GM12878 (cell line): Measurements from ENCODE around the gene CCDC97. TPM values are rescaled to one million over a fixed set of nuclear protein-coding genes. Genes with fewer than 3 reads are reported as not detected.

Experiments
- ATAC-seq: fragments of 200-7000 bp; cut with Tn5 transposase; 3 replicates; pipeline ENCODE4 v1.9.1; 2020; ENCODE audit warnings: mild to moderate bottlenecking, moderate library complexity
- BruUV-seq: library from RNA; stranded (reverse); fragments of 400-500 nt; replicated peaks from 2 replicates; lab custom pipeline; 2021; lab: Mats Ljungman, UMichigan
- CTCF ChIA-PET: fragments of 300-600 bp; sonication (Branson Sonifier 250); formaldehyde crosslinking; extraction: SDS; loops from one replicate; lab custom pipeline; 2021; ENCODE audit warnings: inconsistent platforms; lab: Yijun Ruan, JAX
- POLR2A ChIA-PET: fragments of 350-600 bp; formaldehyde crosslinking; extraction: SDS; loops from one replicate; lab custom pipeline; 2021; ENCODE audit warnings: inconsistent platforms; lab: Charles Lee
- RAD21 ChIA-PET: fragments of 300-600 bp; sonication (Branson Sonifier 250); formaldehyde crosslinking; loops from one replicate; lab custom pipeline; 2023; ENCODE audit warnings: antibody characterized with exemption; ENCODE audit not compliant: unreplicated experiment; lab: Charles Lee
- SMC1A ChIA-PET: fragments of 300-600 bp; sonication (Branson Sonifier 250); formaldehyde crosslinking; loops from one replicate; lab custom pipeline; 2023; ENCODE audit not compliant: unreplicated experiment, uncharacterized antibody; lab: Charles Lee
- DNase-seq: peaks from one replicate; pipeline ENCODE4 v3.0.0-alpha.2; 2011; ENCODE audit warnings: low read depth, low spot score
- FAIRE-seq: peaks from 3 replicates; lab custom pipeline; 2011; peaks lifted over from hg19 to GRCh38; lab: Jason Lieb, UNC
- H2AFZ ChIP-seq: 2 replicates; pipeline ENCODE4 v1.6.0; 2011; ENCODE audit warnings: low read depth, low read length, control low read depth; ENCODE audit not compliant: control insufficient read depth
- H3K27ac ChIP-seq: 2 replicates; pipeline ENCODE4 v1.5.1; 2011; ENCODE audit warnings: control low read depth; ENCODE audit not compliant: control insufficient read depth, insufficient read depth
- H3K27me3 ChIP-seq, 2 experiments: replicated peaks in 1 of 2; 2 replicates each; pipeline versions ENCODE4 v1.6.0 to v1.6.1; 2011; ENCODE audit warnings: low read length in 1 of 2; ENCODE audit not compliant: control insufficient read depth in 2 of 2, insufficient read depth in 2 of 2
- H3K36me3 ChIP-seq, 2 experiments: 2 replicates each; pipeline ENCODE4 v1.5.1; 2011; ENCODE audit warnings: low read length in 1 of 2; ENCODE audit not compliant: control insufficient read depth in 2 of 2, insufficient read depth in 2 of 2
- H3K4me1 ChIP-seq: 2 replicates; pipeline ENCODE4 v1.6.1; 2011; ENCODE audit warnings: mild to moderate bottlenecking, low read length, moderate library complexity, mixed read lengths; ENCODE audit not compliant: control insufficient read depth, insufficient read depth
- H3K4me2 ChIP-seq: 2 replicates; pipeline ENCODE4 v1.6.0; 2011; ENCODE audit warnings: control low read depth; ENCODE audit not compliant: control insufficient read depth, insufficient read depth
- H3K4me3 ChIP-seq: fragments of 200-600 bp; sonication (generic); 2 replicates; pipeline ENCODE4 v1.5.1; 2016
- H3K79me2 ChIP-seq: 2 replicates; pipeline ENCODE4 v1.6.0; 2011; ENCODE audit warnings: low read length; ENCODE audit not compliant: control insufficient read depth, insufficient read depth
- H3K9ac ChIP-seq: 2 replicates; pipeline ENCODE4 v1.8.0; 2011; ENCODE audit warnings: low read length, control low read depth, mixed read lengths; ENCODE audit not compliant: control insufficient read depth, insufficient read depth
- H3K9me3 ChIP-seq: replicated peaks from 3 replicates; pipeline ENCODE4 v1.5.1; 2011; ENCODE audit warnings: mild to moderate bottlenecking, low read length; ENCODE audit not compliant: control insufficient read depth, insufficient read depth
- H4K20me1 ChIP-seq: 2 replicates; pipeline ENCODE4 v1.6.0; 2011; ENCODE audit not compliant: control insufficient read depth, insufficient read depth
- BCL3 ChIP-seq: IDR thresholded peaks from 2 replicates; pipeline ENCODE4 v1.6.1; 2011; ENCODE audit warnings: borderline replicate concordance, low read depth, mild to moderate bottlenecking, moderate library complexity, low read length; ENCODE audit not compliant: insufficient read depth, poor library complexity, severe bottlenecking
- BMI1 ChIP-seq: fragments of 450-650 bp; IDR thresholded peaks from 2 replicates; pipeline ENCODE4 v1.6.1; 2016; ENCODE audit warnings: mild to moderate bottlenecking, moderate library complexity, borderline replicate concordance
- CEBPB ChIP-seq, 2 experiments: fragments of 150-350 bp in 1 of 2; IDR thresholded peaks; 2 replicates each; pipeline ENCODE4 v1.6.1; 2012 to 2014; ENCODE audit warnings: low read depth in 2 of 2, low read length in 2 of 2, borderline replicate concordance in 1 of 2, inconsistent platforms in 1 of 2
- CHD2 ChIP-seq: IDR thresholded peaks from 2 replicates; pipeline ENCODE4 v1.6.1; 2011; ENCODE audit warnings: low read depth, low read length, improper control_type of control experiment, borderline replicate concordance
- CREB1 ChIP-seq: IDR thresholded peaks from 2 replicates; pipeline ENCODE4 v1.6.1; 2012; ENCODE audit warnings: low read depth, mild to moderate bottlenecking, inconsistent platforms
- ESRRA ChIP-seq: IDR thresholded peaks from 2 replicates; pipeline ENCODE4 v1.6.1; 2012; ENCODE audit warnings: mild to moderate bottlenecking, low read length, improper control_type of control experiment
- ETV6 ChIP-seq, 2 experiments: fragments of 450-650 bp in 1 of 2; IDR thresholded peaks in 1 of 2; conservative IDR thresholded peaks in 1 of 2; 2 replicates each; pipeline ENCODE4 v1.6.1; 2014; ENCODE audit warnings: antibody characterized with exemption in 1 of 2, borderline replicate concordance in 1 of 2, low read depth in 1 of 2, mild to moderate bottlenecking in 1 of 2, moderate library complexity in 1 of 2
- HDGF ChIP-seq: fragments of 450-650 bp; IDR thresholded peaks from 2 replicates; pipeline ENCODE4 v1.6.1; 2016; ENCODE audit warnings: antibody characterized with exemption
- HSF1 ChIP-seq: fragments of 150-350 bp; IDR thresholded peaks from 2 replicates; pipeline ENCODE4 v1.6.1; 2014; ENCODE audit warnings: mild to moderate bottlenecking, low read depth, low read length
- MYB ChIP-seq: fragments of 150-350 bp; IDR thresholded peaks from 2 replicates; pipeline ENCODE4 v1.6.1; 2014; ENCODE audit warnings: mild to moderate bottlenecking, low read depth, low read length, borderline replicate concordance
- PML ChIP-seq: IDR thresholded peaks from 2 replicates; pipeline ENCODE4 v1.6.1; 2012; ENCODE audit warnings: low read length, inconsistent platforms
- ZNF622 ChIP-seq: fragments of 450-650 bp; IDR thresholded peaks from 2 replicates; pipeline ENCODE4 v1.6.1; 2017; ENCODE audit warnings: mild to moderate bottlenecking, inconsistent platforms
- WGBS: methylation state at CpG from one replicate; pipeline ENCODE4 v1.1.6; 2016; ENCODE audit warnings: low lambda C conversion rate; ENCODE audit not compliant: insufficient replicate concordance, insufficient coverage; ENCODE audit errors: missing lambda C conversion rate; 5-methylcytosine and 5-hydroxymethylcytosine counted together
- in situ Hi-C: fragments of 300-500 bp; cut with MboI; formaldehyde crosslinking; loops from 9 replicates; pipeline ENCODE4 v1.14.3; 2018; ENCODE audit warnings: mixed read lengths
- intact Hi-C: fragments of 100-400 bp; cut with micrococcal nuclease; formaldehyde crosslinking; loops from one replicate; pipeline ENCODE4 v1.14.2; 2022; ENCODE audit not compliant: unreplicated experiment
- polyA plus RNA-seq, 11 experiments: library from polyadenylated mRNA; depleted of rRNA in 4 of 11; unstranded in 6 of 11; stranded (reverse) in 5 of 11; fragments of >200 nt; fragmentation: Nextera tagmentation in 4 of 11; fragmentation: Illumina TruSeq in 1 of 11; extraction: Ambion mirVana in 4 of 11; extraction: Trizol in 1 of 11; gene quantifications; 1 replicate in 1 of 11; 2 replicates in 10 of 11; pipeline versions ENCODE4 v1.2.1 to v1.2.3, GENCODE V29; 2011 to 2016; ENCODE audit warnings: inconsistent platforms in 2 of 11, missing spikeins in 2 of 11, low read depth in 1 of 11
- total RNA-seq, 4 experiments: library from RNA; depleted of rRNA in 3 of 4; stranded (reverse); fragments of >200 nt in 3 of 4; fragmentation: Illumina TruSeq in 1 of 4; extraction: Trizol in 1 of 4; gene quantifications; 2 replicates each; pipeline versions ENCODE4 v1.2.1 to v1.2.3, GENCODE V29; 2013 to 2021

CCDC97 gene
- total and polyA plus RNA-seq, 10 of the 15 experiments (the other 5 are each of a cell fraction or from before 2014, with no cell fraction given), result 1.8 to 34.1 (median 18.8) TPM

GRCh38 chr19:41324231-41324702, 14.3 kb downstream of the CCDC97 start (continued):
- TF ChIP-seq HSF1, result no peak
- TF ChIP-seq CREB1, result no peak
- TF ChIP-seq ZNF622, result no peak
- TF ChIP-seq CEBPB (IDR thresholded peaks at IDR 0.05; ENCODE audit: borderline replicate concordance in 1 of 2, low read depth in 2 of 2, low read length in 2 of 2), result no peak
- TF ChIP-seq ESRRA, result no peak
- TF ChIP-seq HDGF, result no peak

GRCh38 chr19:41324921-41325639, 15.1 kb downstream of the CCDC97 start:
- Histone ChIP-seq H3K4me1 (peaks cover 37% of the 10 kb centered on the region), H3K9ac (no peak overlapping the region)
- ATAC-seq, result no peak

More at GRCh38 chr19:41324921-41325639, 15.1 kb downstream of the CCDC97 start:
- POLR2A ChIA-PET, result no interaction called here
- no TSS peak for BruUV-seq
- H3K4me2 ChIP-seq, result no peak overlapping the region
- no peak overlapping the region for H2AFZ ChIP-seq
- TF ChIP-seq MYB, result no peak
- no peak for TF ChIP-seq ETV6 (conservative IDR thresholded peaks at IDR 0.05 in 1 of 2, IDR thresholded peaks at IDR 0.05 in 1 of 2; ENCODE audit: borderline replicate concordance in 1 of 2, low read depth in 1 of 2)
- 0 out of 2 replicates have a peak, but pooled peaks have one; percentile 15 for TF ChIP-seq PML
- TF ChIP-seq BMI1, result no peak
- no peak for TF ChIP-seq CEBPB (IDR thresholded peaks at IDR 0.05; ENCODE audit: borderline replicate concordance in 1 of 2, low read depth in 2 of 2, low read length in 2 of 2)
- no peak for TF ChIP-seq CHD2
- peak; percentile 51 for TF ChIP-seq BCL3
- H3K4me3 ChIP-seq, result no peak overlapping the region
- H4K20me1 ChIP-seq, result no peaks in the 10 kb centered on the region
- in situ Hi-C loops (no loop called here), intact Hi-C loops (no loop called here)
- peak overlapping the region; percentile 93 for H3K27ac ChIP-seq
- WGBS, result 75% methylated on average over 16 of the region's 23 CpGs
- H3K27me3 ChIP-seq, result no peaks in the 10 kb centered on the region
- no peaks in the 10 kb centered on the region for H3K9me3 ChIP-seq
- peaks cover 4 to 26% of the 10 kb centered on the region in 2 experiments for H3K36me3 ChIP-seq
- RAD21 ChIA-PET, result no interaction called here
- no peak for DNase-seq
- no peak for FAIRE-seq
- H3K79me2 ChIP-seq, result peaks cover 10% of the 10 kb centered on the region
- SMC1A ChIA-PET, result interaction anchor here (1.1 kb wide), 1 partner anchor 120 kb away, joined by 3 read pairs; no protein-coding TSS in a partner anchor
- CTCF ChIA-PET, result no interaction called here
